HAP-1 (cell line): Measurements from ENCODE around the gene GRIN3A.
"Not testable (repeated sequence)": the region's sequence is repeated elsewhere in the genome, so short reads cannot be mapped to it uniquely, and the experiment has no call there.

Source experiments
- DNase-seq, 2 experiments: peaks; one replicate each; pipeline ENCODE4 v3.0.0-alpha.2; 2016 to 2020; ENCODE audit warnings: low spot score in 2 of 2
- H3K27me3 ChIP-seq: fragments of 250-450 bp; sonication (Bioruptor Pico); 2 replicates; pipeline ENCODE4 v1.5.1; 2020; ENCODE audit warnings: low read depth, mild to moderate bottlenecking, moderate library complexity
- H3K36me3 ChIP-seq: fragments of 250-450 bp; sonication (Bioruptor Pico); replicated peaks from 2 replicates; pipeline ENCODE4 v1.5.1; 2020; ENCODE audit warnings: mild to moderate bottlenecking
- H3K4me1 ChIP-seq: fragments of 250-450 bp; sonication (Bioruptor Pico); 2 replicates; pipeline ENCODE4 v1.5.1; 2020; ENCODE audit warnings: mild to moderate bottlenecking
- H3K4me3 ChIP-seq: fragments of 250-450 bp; sonication (Bioruptor Pico); 2 replicates; pipeline ENCODE4 v1.5.1; 2020; ENCODE audit warnings: mild to moderate bottlenecking, moderate library complexity
- H3K9me3 ChIP-seq: fragments of 250-450 bp; sonication (Bioruptor Pico); 2 replicates; pipeline ENCODE4 v1.5.1; 2020; ENCODE audit warnings: mild to moderate bottlenecking, moderate library complexity
- in situ Hi-C: fragments of 300-500 bp; cut with MboI; formaldehyde crosslinking; loops from 3 replicates; pipeline ENCODE4 v1.14.3; 2020; ENCODE audit warnings: low sequenced_read_pairs, inconsistent platforms, mixed read lengths

The GRIN3A gene

GRCh38 chr9:101724271-101724670 lies 14.2 kb downstream of the GRIN3A start:
- H3K9me3 ChIP-seq, in situ Hi-C loops, DNase-seq, H3K4me3 ChIP-seq, H3K4me1 ChIP-seq, H3K27me3 ChIP-seq, H3K36me3 ChIP-seq: not testable (repeated sequence)

GRCh38 chr9:101718192-101718591 lies 20.3 kb downstream of the GRIN3A start:
- in situ Hi-C loops: no loop called here
- H3K4me3 ChIP-seq: no peak overlapping the region
- H3K27me3 ChIP-seq: no peaks in the 10 kb centered on the region
- peaks cover 6% of the 10 kb centered on the region; the same call in 1 of the 2 replicates for H3K4me1 ChIP-seq
- no peaks in the 10 kb centered on the region for H3K36me3 ChIP-seq
- no peak for DNase-seq
- H3K9me3 ChIP-seq: no peaks in the 10 kb centered on the region

- in situ Hi-C loops: no loop called here
- no peak for DNase-seq
These were observed 21.8 kb downstream of the GRIN3A start for GRCh38 chr9:101716629-101717028.

GRCh38 chr9:101711330-101711941 lies 27.0 kb downstream of the GRIN3A start:
- Histone ChIP-seq H3K4me1 (peaks cover 7% of the 10 kb centered on the region), H3K4me3 (no peak overlapping the region), H3K36me3 (no peaks in the 10 kb centered on the region), H3K9me3 (no peaks in the 10 kb centered on the region), H3K27me3 (0 out of 2 replicates have a peak, but pooled peaks cover 2% of the 10 kb centered on the region)
- peak in 1 of 2 experiments; percentile 68 for DNase-seq
- in situ Hi-C loops: no loop called here

More at GRCh38 chr9:101716629-101717028, 21.8 kb downstream of the GRIN3A start:
- 0 out of 2 replicates have a peak, but pooled peaks cover 2% of the 10 kb centered on the region for H3K27me3 ChIP-seq
- H3K4me1 ChIP-seq: peaks cover 6% of the 10 kb centered on the region; the same call in 1 of the 2 replicates
- no peaks in the 10 kb centered on the region for H3K36me3 ChIP-seq
- H3K9me3 ChIP-seq: no peaks in the 10 kb centered on the region
- H3K4me3 ChIP-seq: no peak overlapping the region

- H3K27me3 ChIP-seq: 0 out of 2 replicates have a peak, but pooled peaks cover 2% of the 10 kb centered on the region
These were observed 29.6 kb downstream of the GRIN3A start for GRCh38 chr9:101708855-101709254.

GRCh38 chr9:101707721-101708120 lies 30.7 kb downstream of the GRIN3A start:
- in situ Hi-C loops: no loop called here
- DNase-seq: no peak
- H3K4me3 ChIP-seq: no peak overlapping the region

More at GRCh38 chr9:101708855-101709254, 29.6 kb downstream of the GRIN3A start:
- Histone ChIP-seq H3K36me3 (no peaks in the 10 kb centered on the region), H3K4me3 (no peak overlapping the region), H3K4me1 (peaks cover 17% of the 10 kb centered on the region), H3K9me3 (no peaks in the 10 kb centered on the region)
- in situ Hi-C loops: no loop called here
- no peak for DNase-seq

GRCh38 chr9:101706997-101707396 lies 31.4 kb downstream of the GRIN3A start:
- Histone ChIP-seq H3K27me3 (no peaks in the 10 kb centered on the region), H3K4me1 (peaks cover 17% of the 10 kb centered on the region), H3K36me3 (no peaks in the 10 kb centered on the region), H3K4me3 (no peak overlapping the region), H3K9me3 (no peaks in the 10 kb centered on the region)
- DNase-seq: peak in 1 of 2 experiments; percentile 17
- in situ Hi-C loops: no loop called here

More at GRCh38 chr9:101707721-101708120, 30.7 kb downstream of the GRIN3A start:
- Histone ChIP-seq H3K4me1 (peaks cover 17% of the 10 kb centered on the region), H3K36me3 (no peaks in the 10 kb centered on the region), H3K27me3 (0 out of 2 replicates have a peak, but pooled peaks cover 2% of the 10 kb centered on the region), H3K9me3 (no peaks in the 10 kb centered on the region)

GRCh38 chr9:101706261-101706798 lies 32.1 kb downstream of the GRIN3A start:
- Histone ChIP-seq H3K4me3 (no peak overlapping the region), H3K9me3 (no peaks in the 10 kb centered on the region), H3K27me3 (no peaks in the 10 kb centered on the region), H3K4me1 (peaks cover 17% of the 10 kb centered on the region), H3K36me3 (no peaks in the 10 kb centered on the region)
- in situ Hi-C loops: no loop called here
- DNase-seq: peak; percentile 30 to 92

GRCh38 chr9:101705135-101705661 lies 33.2 kb downstream of the GRIN3A start:
- H3K27me3 ChIP-seq: no peaks in the 10 kb centered on the region
- no peaks in the 10 kb centered on the region for H3K36me3 ChIP-seq
- no peaks in the 10 kb centered on the region for H3K9me3 ChIP-seq
- DNase-seq: peak; percentile 54 to 68
- peaks cover 17% of the 10 kb centered on the region for H3K4me1 ChIP-seq
- H3K4me3 ChIP-seq: peak overlapping the region; percentile 16
- in situ Hi-C loops: no loop called here

- no peak for DNase-seq
- in situ Hi-C loops: no loop called here
- Histone ChIP-seq H3K36me3 (no peaks in the 10 kb centered on the region), H3K27me3 (no peaks in the 10 kb centered on the region), H3K4me3 (no peak overlapping the region), H3K9me3 (no peaks in the 10 kb centered on the region), H3K4me1 (peaks cover 17% of the 10 kb centered on the region)
These were observed 36.2 kb downstream of the GRIN3A start for GRCh38 chr9:101702257-101702656.

- Histone ChIP-seq H3K4me3 (no peak overlapping the region), H3K9me3 (no peaks in the 10 kb centered on the region), H3K4me1 (no peaks in the 10 kb centered on the region), H3K27me3 (no peaks in the 10 kb centered on the region), H3K36me3 (no peaks in the 10 kb centered on the region)
- DNase-seq: no peak
- in situ Hi-C loops: no loop called here
These were observed 44.7 kb downstream of the GRIN3A start for GRCh38 chr9:101693546-101694336.

- Histone ChIP-seq H3K4me3 (no peak overlapping the region), H3K9me3 (no peaks in the 10 kb centered on the region), H3K27me3 (no peaks in the 10 kb centered on the region), H3K4me1 (no peaks in the 10 kb centered on the region), H3K36me3 (no peaks in the 10 kb centered on the region)
- in situ Hi-C loops: no loop called here
- DNase-seq: no peak
These were observed 46.8 kb downstream of the GRIN3A start for GRCh38 chr9:101691657-101692056.

- H3K4me1 ChIP-seq: no peaks in the 10 kb centered on the region
- no peak overlapping the region for H3K4me3 ChIP-seq
- no peaks in the 10 kb centered on the region for H3K9me3 ChIP-seq
- H3K36me3 ChIP-seq: no peaks in the 10 kb centered on the region
- no peak for DNase-seq
- no peaks in the 10 kb centered on the region for H3K27me3 ChIP-seq
- in situ Hi-C loops: no loop called here
These were observed 49.4 kb downstream of the GRIN3A start for GRCh38 chr9:101689039-101689438.

- no peaks in the 10 kb centered on the region for H3K27me3 ChIP-seq
- in situ Hi-C loops: no loop called here
- no peaks in the 10 kb centered on the region for H3K36me3 ChIP-seq
- no peaks in the 10 kb centered on the region for H3K9me3 ChIP-seq
- H3K4me1 ChIP-seq: no peaks in the 10 kb centered on the region
- no peak for DNase-seq
- no peak overlapping the region for H3K4me3 ChIP-seq
These were observed 53.8 kb downstream of the GRIN3A start for GRCh38 chr9:101684665-101685064.
